Epithelial cell of proximal tubule (primary cell): ENCODE results near the gene MROH8. TPM values are rescaled to one million over a fixed set of nuclear protein-coding genes. Genes with fewer than 3 reads are reported as not detected.
"Not testable (repeated sequence)": the region's sequence is repeated elsewhere in the genome, so short reads cannot be mapped to it uniquely, and the experiment has no call there.

ENCODE experiments used
- DNase-seq: peaks from one replicate; pipeline ENCODE4 v3.0.0-alpha.2; 2011; ENCODE audit warnings: low read depth
- H3K4me3 ChIP-seq: 2 replicates; pipeline ENCODE4 v1.5.1; 2011; ENCODE audit warnings: low read depth, mild to moderate bottlenecking, low read length
- CTCF ChIP-seq: conservative IDR thresholded peaks from 2 replicates; pipeline ENCODE4 v1.5.1; 2012; ENCODE audit warnings: low read depth, mild to moderate bottlenecking, low read length
- total RNA-seq: library from RNA; depleted of rRNA; stranded (reverse); fragments of >200 nt; gene quantifications from 2 replicates; pipeline ENCODE4 v1.2.3, GENCODE V29; 2015

MROH8 gene
- total RNA-seq, 1 donor from 2014 or later = 1.2 TPM

DNA sequence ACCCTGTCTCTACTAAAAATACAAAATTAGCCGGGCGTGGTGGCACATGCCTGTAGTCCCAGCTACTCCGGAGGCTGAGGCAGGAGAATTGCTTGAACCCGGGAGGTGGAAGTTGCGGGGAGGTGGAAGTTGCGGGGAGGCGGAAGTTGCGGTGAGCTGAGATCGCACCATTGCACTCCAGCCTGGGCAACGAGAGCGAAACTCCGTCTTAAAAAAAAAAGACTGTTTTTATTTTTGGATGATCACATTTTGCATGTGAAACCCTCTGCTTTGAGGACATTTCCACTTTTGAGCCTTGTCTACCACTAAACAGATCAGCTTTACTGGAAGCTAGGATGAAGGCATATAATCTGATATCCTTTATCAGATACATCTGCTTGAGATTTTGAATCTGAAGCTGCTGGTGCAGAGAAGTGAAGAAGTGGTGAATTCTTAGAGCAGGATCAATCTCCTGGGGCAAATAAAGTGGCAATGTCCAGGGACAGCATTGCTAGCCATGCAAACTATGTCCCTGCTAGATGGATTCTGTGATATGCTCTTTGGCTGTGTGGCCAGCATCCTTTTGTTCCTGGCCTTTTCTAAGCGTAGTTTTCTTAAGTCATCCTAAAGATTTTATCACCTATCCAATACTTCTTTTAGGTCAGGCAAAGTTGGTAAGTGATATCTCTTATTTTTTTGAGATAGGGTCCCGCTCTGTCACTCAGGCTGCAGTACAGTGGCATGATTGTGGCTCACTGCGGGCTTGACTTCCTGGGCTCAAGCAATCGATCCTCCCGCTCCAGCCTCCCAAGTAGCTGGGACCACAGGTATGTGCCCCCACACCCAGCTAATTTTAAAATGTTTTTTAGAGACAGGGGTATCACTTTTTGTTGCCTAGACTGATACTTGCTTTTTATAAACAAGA is 106.8 kb downstream of the MROH8 start:
- TF ChIP-seq CTCF = no peak
- DNase-seq = no peak
- no peak overlapping the region for H3K4me3 ChIP-seq

- H3K4me3 ChIP-seq = no peak overlapping the region
- DNase-seq = no peak
- no peak for TF ChIP-seq CTCF
Measured at GRCh38 chr20:37071481-37071911, 107.9 kb downstream of the MROH8 start.

GRCh38 chr20:37069563-37069962 is 109.8 kb downstream of the MROH8 start:
- not testable (repeated sequence) for H3K4me3 ChIP-seq, DNase-seq

DNA sequence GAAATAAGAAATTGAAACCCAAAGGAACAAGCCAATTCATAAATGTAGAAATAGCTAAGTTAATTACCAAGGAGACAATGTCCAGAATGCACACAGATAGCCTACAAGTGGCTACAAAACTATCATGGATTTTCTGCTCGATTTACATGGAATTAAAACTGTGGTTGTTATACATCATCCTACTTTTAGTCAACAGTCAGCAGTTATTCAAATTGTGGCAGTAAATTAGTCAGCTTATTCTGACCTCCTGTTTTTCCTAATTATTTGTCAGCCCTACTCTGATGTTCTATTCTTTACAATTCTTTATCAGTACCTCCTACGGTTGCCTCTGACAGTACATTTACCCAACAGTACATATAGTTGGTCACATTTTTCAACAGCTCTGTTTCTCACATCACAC is 113.2 kb downstream of the MROH8 start:
- DNase-seq = no peak
- TF ChIP-seq CTCF = no peak
- no peak overlapping the region for H3K4me3 ChIP-seq

DNA sequence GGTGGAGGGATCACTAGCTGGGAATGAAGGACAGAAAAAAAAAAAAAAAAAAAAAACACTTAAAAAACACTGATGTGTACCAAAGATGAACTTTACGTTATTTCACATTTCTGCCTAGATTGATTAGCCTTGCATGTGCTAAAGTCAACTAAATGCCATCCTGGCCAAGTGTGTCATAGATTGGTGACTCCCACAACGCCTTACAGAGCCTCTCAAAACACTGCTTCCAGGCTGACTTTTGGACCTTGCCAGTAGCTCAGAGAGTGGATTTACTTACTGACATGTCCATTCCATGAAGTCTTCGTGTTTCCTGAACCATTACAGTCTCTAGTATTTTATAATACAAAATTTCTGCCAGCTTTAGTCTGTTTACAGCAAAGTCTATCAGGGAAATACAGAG is 124.1 kb downstream of the MROH8 start:
- H3K4me3 ChIP-seq = no peak overlapping the region
- no peak for DNase-seq
- TF ChIP-seq CTCF = no peak

DNA sequence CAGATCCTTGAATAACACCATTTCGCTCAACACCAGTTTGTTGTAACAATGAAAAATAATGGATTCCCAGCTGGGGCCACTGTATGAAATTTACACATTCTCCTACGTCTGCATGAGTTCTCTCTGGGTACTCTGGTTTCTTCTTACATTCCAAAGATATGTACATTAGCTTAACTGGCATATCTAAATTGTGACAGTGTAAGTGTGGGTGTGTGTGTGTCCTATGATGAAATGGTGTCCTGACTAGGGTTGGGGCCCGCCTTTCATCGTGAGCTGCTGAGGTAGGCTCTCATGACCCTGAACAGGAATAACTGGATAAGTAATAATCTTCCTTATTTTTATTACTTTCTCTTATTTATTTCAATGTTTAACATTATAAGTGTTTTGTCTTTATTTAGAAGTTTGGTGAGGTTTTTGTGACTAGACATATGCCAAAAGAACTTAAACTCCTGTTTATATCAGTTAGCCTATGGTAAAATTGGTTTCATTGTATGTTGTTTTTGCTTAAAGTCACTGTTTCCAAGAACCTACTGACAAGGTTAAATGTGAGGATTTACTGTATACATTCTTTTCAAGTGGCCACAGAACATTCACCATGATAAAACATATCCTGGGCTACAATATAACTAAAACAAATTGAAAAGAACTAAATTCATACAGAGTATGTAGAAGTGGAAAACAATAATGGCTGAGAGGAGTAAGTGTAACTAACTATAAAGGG is 126.0 kb downstream of the MROH8 start:
- no peak overlapping the region for H3K4me3 ChIP-seq
- no peak for DNase-seq
- TF ChIP-seq CTCF = no peak

Other genes with a start within 250 kb of the MROH8 start
- 21.0 and 22.0 TPM in 2 replicates for gene SAMHD1, start 227.8 kb downstream of the MROH8 start, total RNA-seq
- 9.7 and 12.0 TPM in 2 replicates for gene RBL1, start 83.6 kb downstream of the MROH8 start, total RNA-seq
- 165 and 210 TPM in 2 replicates for gene RPN2, start 218 bp downstream of the MROH8 start, total RNA-seq
- not detected in 2 replicates for gene GHRH, start 82.3 kb upstream of the MROH8 start, total RNA-seq
- 18.7 and 41.6 TPM in 2 replicates for gene MANBAL, start 110.1 kb upstream of the MROH8 start, total RNA-seq
- 32.5 and 37.8 TPM in 2 replicates for gene SRC, start 166.6 kb upstream of the MROH8 start, total RNA-seq